Measurements from ENCODE around the gene GRK3. TPM values are rescaled to one million over a fixed set of nuclear protein-coding genes. Genes with fewer than 3 reads are reported as not detected.
A peak's percentile ranks its signal among the peaks of the same experiment; 100 is the strongest.

The GRK3 gene
- total and polyA plus RNA-seq, 2 donors (not counting 3 experiments of a cell fraction or from before 2014, with no cell fraction given): 0.68 to 4.4 TPM

- Histone ChIP-seq H3K9me3 (replicated peaks; ENCODE audit: control insufficient read depth, insufficient read depth, low read length) (no peaks in the 10 kb centered on the region), H3K9ac (replicated peaks; ENCODE audit: extremely low read depth, insufficient read depth, low read length) (no peak overlapping the region), H4K20me1 (replicated peaks; ENCODE audit: control insufficient read depth, extremely low read depth, insufficient read depth, low read length) (no peaks in the 10 kb centered on the region), H3K27ac (ENCODE audit: insufficient read depth, low read depth, low read length) (peak overlapping the region; percentile 77), H3K79me2 (ENCODE audit: control insufficient read depth, insufficient read depth, low read length) (no peaks in the 10 kb centered on the region), H3K4me1 (ENCODE audit: control insufficient read depth, extremely low read depth, insufficient read depth, low read length) (peaks cover 19% of the 10 kb centered on the region), H3K27me3 (ENCODE audit: control insufficient read depth in 2 of 2, insufficient read depth in 2 of 2, low read length in 2 of 2) (no peaks in the 10 kb centered on the region), H3K36me3 (ENCODE audit: control insufficient read depth in 2 of 2, extremely low read depth in 1 of 2, insufficient read depth in 2 of 2, low read length in 2 of 2) (no peaks in the 10 kb centered on the region), H3K4me3 (replicated peaks in 1 of 3; ENCODE audit: insufficient read depth in 1 of 3, low read depth in 1 of 3, low read length in 3 of 3) (no peak overlapping the region), H2AFZ (ENCODE audit: low read depth, low read length) (no peak overlapping the region), H3K9me1 (replicated peaks; ENCODE audit: control insufficient read depth, extremely low read depth, insufficient read depth, low read length) (no peaks in the 10 kb centered on the region), H3K4me2 (ENCODE audit: insufficient read depth, low read length) (no peak overlapping the region)
- ChIA-PET CTCF (interaction anchor here (0.6 to 1.8 kb wide), 5 partner anchors 10 to 369 kb away, joined by 3 to 8 read pairs (median 3); no protein-coding TSS in a partner anchor), POLR2A (no interaction called here)
- intact Hi-C loops (cut with micrococcal nuclease) (loop anchor here (5.0 kb wide), 1 partner anchor 58 kb away; no protein-coding TSS in a partner anchor), dilution Hi-C loops (cut with MboI; ENCODE audit: extremely low pct_ligation_motif_present, low sequenced_read_pairs) (no loop called here)
- BruUV-seq (replicated peaks): no TSS peak
- peak; percentile 21 for DNase-seq (ENCODE audit: low read depth, low spot score)
- TF ChIP-seq EZH2 (IDR thresholded peaks at IDR 0.05; ENCODE audit: borderline replicate concordance, low read depth, low read length, severe bottlenecking) (no peak), POLR2AphosphoS5 (IDR thresholded peaks at IDR 0.05; ENCODE audit: insufficient read depth, low read depth, low read length) (peak; percentile 7), FOS (IDR thresholded peaks at IDR 0.05; ENCODE audit: borderline replicate concordance, insufficient read depth, low read length) (peak; percentile 22)
- no peak for FAIRE-seq
These were observed 195.8 kb downstream of the GRK3 start for GRCh38 chr22:25760294-25760693.

GRCh38 chr22:25760848-25761595 lies 196.5 kb downstream of the GRK3 start:
- TF ChIP-seq POLR2A (IDR thresholded peaks at IDR 0.05; ENCODE audit: low read depth, low read length) (no peak), MAX (IDR thresholded peaks at IDR 0.05; ENCODE audit: insufficient read depth, insufficient read length) (no peak), GATA2 (IDR thresholded peaks at IDR 0.05; ENCODE audit: insufficient read depth, insufficient read length, low read depth, low read length) (no peak), EZH2 (IDR thresholded peaks at IDR 0.05; ENCODE audit: borderline replicate concordance, low read depth, low read length, severe bottlenecking) (no peak), POLR2AphosphoS5 (IDR thresholded peaks at IDR 0.05; ENCODE audit: insufficient read depth, low read depth, low read length) (no peak), MYC (IDR thresholded peaks at IDR 0.05; ENCODE audit: low read depth, low read length) (no peak), CTCF (IDR thresholded peaks at IDR 0.05; ENCODE audit: extremely low read depth in 1 of 2, insufficient read depth in 1 of 2, low read depth in 1 of 2, low read length in 2 of 2) (no peak), FOS (IDR thresholded peaks at IDR 0.05; ENCODE audit: borderline replicate concordance, insufficient read depth, low read length) (no peak), JUN (IDR thresholded peaks at IDR 0.05; ENCODE audit: borderline replicate concordance, insufficient read depth, insufficient read length, low read depth) (no peak)
- H3K9ac ChIP-seq (replicated peaks; ENCODE audit: extremely low read depth, insufficient read depth, low read length): no peak overlapping the region
- intact Hi-C loops (cut with micrococcal nuclease): loop anchor here (5.0 kb wide), 1 partner anchor 59 kb away; no protein-coding TSS in a partner anchor

More at GRCh38 chr22:25760848-25761595, 196.5 kb downstream of the GRK3 start:
- FAIRE-seq (no peak), DNase-seq (ENCODE audit: low read depth, low spot score) (no peak)
- H3K9me3 ChIP-seq (replicated peaks; ENCODE audit: control insufficient read depth, insufficient read depth, low read length): no peaks in the 10 kb centered on the region
- H3K4me1 ChIP-seq (ENCODE audit: control insufficient read depth, extremely low read depth, insufficient read depth, low read length): peaks cover 19% of the 10 kb centered on the region
- no peaks in the 10 kb centered on the region for H3K27me3 ChIP-seq (ENCODE audit: control insufficient read depth in 2 of 2, insufficient read depth in 2 of 2, low read length in 2 of 2)
- no peaks in the 10 kb centered on the region for H3K9me1 ChIP-seq (replicated peaks; ENCODE audit: control insufficient read depth, extremely low read depth, insufficient read depth, low read length)
- CTCF ChIA-PET: interaction anchor here (0.7 to 3.5 kb wide), 4 partner anchors 9 to 298 kb away, joined by 3 to 39 read pairs (median 6); no protein-coding TSS in a partner anchor
- H3K27ac ChIP-seq (ENCODE audit: insufficient read depth, low read depth, low read length): peak overlapping the region; percentile 2
- BruUV-seq (replicated peaks): no TSS peak
- dilution Hi-C loops (cut with MboI; ENCODE audit: extremely low pct_ligation_motif_present, low sequenced_read_pairs): no loop called here
- H3K4me2 ChIP-seq (ENCODE audit: insufficient read depth, low read length): no peak overlapping the region
- H3K4me3 ChIP-seq (replicated peaks in 1 of 3; ENCODE audit: insufficient read depth in 1 of 3, low read depth in 1 of 3, low read length in 3 of 3): no peak overlapping the region
- H2AFZ ChIP-seq (ENCODE audit: low read depth, low read length): no peak overlapping the region
- no peaks in the 10 kb centered on the region for H3K36me3 ChIP-seq (ENCODE audit: control insufficient read depth in 2 of 2, extremely low read depth in 1 of 2, insufficient read depth in 2 of 2, low read length in 2 of 2)
- H3K79me2 ChIP-seq (ENCODE audit: control insufficient read depth, insufficient read depth, low read length): no peaks in the 10 kb centered on the region
- H4K20me1 ChIP-seq (replicated peaks; ENCODE audit: control insufficient read depth, extremely low read depth, insufficient read depth, low read length): no peaks in the 10 kb centered on the region
- POLR2A ChIA-PET: no interaction called here
